Fibroblast of pulmonary artery (primary cell): ENCODE data around the gene UQCR10.

Experiments
- DNase-seq: peaks from one replicate; pipeline ENCODE4 v3.0.0-alpha.2; 2010; ENCODE audit warnings: low read depth
- H3K4me3 ChIP-seq: replicated peaks from 2 replicates; pipeline ENCODE4 v1.5.1; 2011; ENCODE audit warnings: low read depth, mild to moderate bottlenecking, control low read depth, low read length, moderate library complexity
- CTCF ChIP-seq: IDR thresholded peaks from 2 replicates; pipeline ENCODE4 v1.5.1; 2011; ENCODE audit warnings: mild to moderate bottlenecking, control low read depth, low read length, inconsistent platforms; ENCODE audit errors: missing control alignments

UQCR10 gene

DNA sequence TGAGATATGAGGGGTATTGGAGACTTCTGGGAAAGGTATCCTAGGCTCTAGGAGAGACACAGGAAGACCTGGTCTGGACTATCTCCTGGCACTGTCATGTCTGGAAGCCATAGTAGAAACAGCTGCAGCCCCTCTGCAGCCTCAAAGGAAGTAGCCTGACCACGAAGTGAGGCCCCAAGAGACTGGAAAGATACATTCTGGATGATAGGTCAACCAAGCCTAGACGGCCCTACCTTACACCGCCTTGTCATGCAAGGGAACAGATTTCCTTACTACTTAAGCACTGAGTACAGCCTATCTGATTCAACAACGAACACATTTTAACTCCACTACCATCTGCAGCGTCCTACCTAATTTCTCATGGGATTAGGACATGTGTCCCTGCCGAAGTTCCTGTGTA, 31.1 kb downstream of the UQCR10 start:
- TF ChIP-seq CTCF: no peak
- no peak overlapping the region for H3K4me3 ChIP-seq
- DNase-seq: peak; percentile 9

GRCh38 chr22:29798801-29799200, 31.6 kb downstream of the UQCR10 start:
- TF ChIP-seq CTCF: no peak
- H3K4me3 ChIP-seq: no peak overlapping the region
- no peak for DNase-seq

DNA sequence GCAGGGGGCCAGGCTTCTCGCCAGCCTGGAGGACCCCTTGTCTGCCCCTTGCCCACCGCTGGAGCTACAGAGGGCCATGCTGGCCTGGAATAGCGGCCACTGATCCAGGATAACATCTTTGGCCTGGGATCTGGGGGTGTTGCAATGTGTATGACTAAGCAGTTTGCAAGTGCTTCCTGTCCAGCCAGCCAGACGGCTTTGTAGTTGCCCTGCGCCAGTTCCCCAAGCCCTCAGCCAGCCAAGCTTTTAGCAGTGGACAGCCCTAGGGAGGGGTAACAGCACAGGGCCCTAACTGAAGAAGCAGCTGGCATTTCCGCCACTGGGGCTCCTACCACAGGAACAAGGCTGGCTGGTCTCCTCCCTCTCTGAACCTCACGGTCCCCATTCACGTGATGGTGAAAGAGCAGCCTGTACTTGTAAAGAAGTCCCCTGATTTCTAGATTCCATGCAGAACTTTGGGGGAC, 32.1 kb downstream of the UQCR10 start:
- DNase-seq: peak; percentile 97
- TF ChIP-seq CTCF: no peak
- H3K4me3 ChIP-seq: no peak overlapping the region

DNA sequence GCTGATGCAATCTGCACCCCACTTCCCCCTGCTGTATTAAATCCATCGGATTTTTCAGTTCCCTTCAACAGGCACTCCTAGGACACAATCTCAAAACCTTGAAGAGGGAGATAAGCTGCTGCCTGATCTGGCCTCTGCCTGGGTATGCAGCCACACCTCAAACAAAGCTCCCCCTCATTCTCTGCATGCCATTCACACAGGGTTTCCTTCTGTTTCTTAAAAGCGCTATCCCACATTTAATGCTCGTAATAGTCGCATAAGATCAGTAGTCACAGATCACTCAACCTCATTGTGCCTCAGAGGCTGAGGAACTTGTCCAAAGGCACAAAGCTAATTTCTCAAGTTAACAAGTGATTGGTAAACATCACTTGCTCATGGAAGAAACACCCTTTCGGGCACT, 34.0 kb downstream of the UQCR10 start:
- DNase-seq: peak; percentile 19
- no peak for TF ChIP-seq CTCF

GRCh38 chr22:29801796-29802195, 34.6 kb downstream of the UQCR10 start:
- no peak for DNase-seq
- no peak for TF ChIP-seq CTCF
- H3K4me3 ChIP-seq: no peak overlapping the region

More for the DNA sequence above, 34.0 kb downstream of the UQCR10 start:
- no peak overlapping the region for H3K4me3 ChIP-seq

GRCh38 chr22:29803190-29803589, 36.0 kb downstream of the UQCR10 start:
- no peak for TF ChIP-seq CTCF
- DNase-seq: no peak

DNA sequence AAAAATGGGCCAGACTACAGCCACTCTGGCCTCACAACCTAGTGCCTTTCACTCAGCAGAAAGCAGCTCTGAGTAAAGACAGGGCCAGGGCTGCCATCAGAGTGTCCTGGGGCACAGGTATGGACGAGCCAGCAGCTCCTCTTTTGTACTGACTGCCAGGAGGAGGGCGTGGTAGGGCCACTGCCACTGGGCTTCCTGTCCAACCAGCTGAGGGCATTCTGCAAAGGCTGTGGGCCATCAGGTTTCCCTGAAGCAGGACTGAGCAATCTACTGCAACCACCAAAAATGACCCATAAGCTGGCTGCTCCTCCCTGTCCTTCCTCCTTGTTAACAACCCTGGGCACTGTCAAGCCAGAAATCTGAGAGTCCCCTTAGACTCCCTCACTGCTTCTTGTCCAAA, 37.8 kb downstream of the UQCR10 start:
- H3K4me3 ChIP-seq: no peak overlapping the region
- no peak for TF ChIP-seq CTCF
- no peak for DNase-seq

More at GRCh38 chr22:29803190-29803589, 36.0 kb downstream of the UQCR10 start:
- H3K4me3 ChIP-seq: no peak overlapping the region
